D721Med (cell line): ENCODE data around the gene SNW1.

Experiments
- DNase-seq: peaks from one replicate; pipeline ENCODE4 v3.0.0; 2011; ENCODE audit warnings: low spot score; ENCODE audit not compliant: insufficient read length
- FAIRE-seq: peaks from 2 replicates; lab custom pipeline; 2011; peaks lifted over from hg19 to GRCh38; lab: Jason Lieb, UNC
- TF ChIP-seq, protein P1 (sequence below): IDR thresholded peaks from 2 replicates; pipeline ENCODE4 v1.5.1; 2012; ENCODE audit warnings: mild to moderate bottlenecking, control low read depth; ENCODE audit not compliant: insufficient read depth; ENCODE audit errors: missing control alignments

The SNW1 gene

DNA sequence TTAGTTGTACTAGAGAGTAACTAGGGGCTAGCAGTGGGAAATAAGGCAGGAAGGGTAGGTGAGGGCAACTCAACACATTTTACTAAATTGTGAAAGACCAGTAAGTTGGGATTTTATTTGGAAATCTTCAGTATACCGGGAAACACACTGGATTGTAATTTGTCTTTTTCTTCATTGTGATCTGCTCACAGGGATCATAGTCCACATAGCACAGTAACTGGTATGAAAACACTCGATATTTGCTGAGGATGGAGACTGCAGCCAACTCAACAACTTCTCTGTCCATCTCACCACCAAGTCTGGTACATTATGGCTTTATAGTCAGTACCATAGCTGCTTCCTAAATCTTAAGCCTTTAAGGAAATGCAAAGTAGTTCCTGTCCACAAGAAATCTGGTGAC, 50.6 kb downstream of the SNW1 start:
- TF ChIP-seq, protein P1, sequence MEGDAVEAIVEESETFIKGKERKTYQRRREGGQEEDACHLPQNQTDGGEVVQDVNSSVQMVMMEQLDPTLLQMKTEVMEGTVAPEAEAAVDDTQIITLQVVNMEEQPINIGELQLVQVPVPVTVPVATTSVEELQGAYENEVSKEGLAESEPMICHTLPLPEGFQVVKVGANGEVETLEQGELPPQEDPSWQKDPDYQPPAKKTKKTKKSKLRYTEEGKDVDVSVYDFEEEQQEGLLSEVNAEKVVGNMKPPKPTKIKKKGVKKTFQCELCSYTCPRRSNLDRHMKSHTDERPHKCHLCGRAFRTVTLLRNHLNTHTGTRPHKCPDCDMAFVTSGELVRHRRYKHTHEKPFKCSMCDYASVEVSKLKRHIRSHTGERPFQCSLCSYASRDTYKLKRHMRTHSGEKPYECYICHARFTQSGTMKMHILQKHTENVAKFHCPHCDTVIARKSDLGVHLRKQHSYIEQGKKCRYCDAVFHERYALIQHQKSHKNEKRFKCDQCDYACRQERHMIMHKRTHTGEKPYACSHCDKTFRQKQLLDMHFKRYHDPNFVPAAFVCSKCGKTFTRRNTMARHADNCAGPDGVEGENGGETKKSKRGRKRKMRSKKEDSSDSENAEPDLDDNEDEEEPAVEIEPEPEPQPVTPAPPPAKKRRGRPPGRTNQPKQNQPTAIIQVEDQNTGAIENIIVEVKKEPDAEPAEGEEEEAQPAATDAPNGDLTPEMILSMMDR = no peak
- FAIRE-seq (no peak), DNase-seq (no peak)

DNA sequence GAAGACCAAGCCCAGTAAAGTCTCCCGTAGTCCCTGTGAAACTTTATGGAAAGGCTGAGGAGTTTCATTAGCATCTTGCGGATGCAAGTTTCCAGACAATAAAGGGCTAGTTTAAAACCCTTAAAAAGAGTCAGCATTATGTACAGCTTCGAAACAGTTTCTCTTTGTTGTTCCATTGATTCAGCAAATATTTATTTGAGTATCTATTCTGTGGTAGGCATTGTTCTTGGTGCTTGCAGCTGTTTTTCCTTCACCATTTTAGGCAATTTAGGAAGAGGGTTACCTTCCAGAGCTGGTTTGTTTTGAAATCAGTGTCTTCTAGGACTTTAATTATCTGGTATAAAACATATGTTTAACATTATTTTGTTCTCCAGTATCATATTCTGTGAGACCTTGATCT, 51.5 kb downstream of the SNW1 start:
- TF ChIP-seq, protein P1 = no peak
- no peak for FAIRE-seq

DNA sequence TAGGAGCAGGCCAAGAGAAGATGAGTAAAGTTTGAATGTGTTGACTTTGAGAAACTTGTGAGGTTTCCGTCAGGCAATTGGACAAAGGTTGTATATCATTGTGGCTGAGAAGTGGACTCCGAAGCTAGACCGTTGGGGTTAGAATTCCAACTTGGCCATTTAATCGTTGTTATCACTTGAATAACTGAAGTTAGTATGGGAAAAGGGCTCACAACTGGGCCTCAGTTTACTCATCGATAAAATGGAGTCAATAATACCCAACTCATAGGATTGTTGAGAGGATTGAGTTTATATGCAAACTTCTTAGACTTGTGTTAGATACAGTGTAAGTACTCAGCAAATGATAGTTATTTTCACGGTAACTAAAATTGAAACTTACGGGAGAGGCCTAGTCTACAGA, 52.2 kb downstream of the SNW1 start:
- no peak for FAIRE-seq
- DNase-seq = no peak
- TF ChIP-seq, protein P1 = no peak

More for the DNA sequence above, 51.5 kb downstream of the SNW1 start:
- no peak for DNase-seq

DNA sequence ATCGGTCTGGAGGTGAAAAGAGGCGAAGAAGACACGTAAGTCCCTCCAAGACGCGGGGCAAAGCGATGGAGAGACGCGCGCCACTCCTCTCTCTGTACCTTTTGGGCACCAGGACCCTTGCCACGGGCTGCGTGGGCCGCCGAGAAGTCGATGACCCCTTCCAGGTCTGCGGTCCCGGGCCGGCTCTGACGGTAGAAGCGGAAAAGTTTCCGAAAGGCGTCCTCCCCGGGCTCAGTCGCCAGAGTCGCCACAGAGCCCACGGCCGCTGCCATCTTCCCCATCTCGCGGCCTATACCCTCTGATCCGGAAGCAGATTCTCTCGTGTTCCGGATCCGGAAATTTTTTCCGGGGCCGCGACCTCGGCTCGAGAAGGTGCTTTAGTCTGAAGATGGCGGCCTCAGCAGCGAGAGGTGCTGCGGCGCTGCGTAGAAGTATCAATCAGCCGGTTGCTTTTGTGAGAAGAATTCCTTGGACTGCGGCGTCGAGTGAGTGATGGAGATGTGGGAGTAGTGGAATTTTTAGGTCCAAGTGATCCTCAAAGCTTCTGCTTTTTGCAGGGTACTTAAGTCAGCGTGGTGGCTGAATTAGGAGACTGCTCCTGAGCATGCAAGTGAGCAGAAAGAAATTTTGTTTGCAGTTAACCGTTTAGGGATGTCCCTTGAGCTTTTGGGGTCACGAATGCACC, 53.1 kb downstream of the SNW1 start, which contains the start of the genes ALKBH1 and SLIRP:
Gene ALKBH1, minus strand, starts transcription at position 300 of the 685 bp plus-strand sequence. Its CDS starts 19 bp downstream, at position 281.
Gene SLIRP, plus strand, starts transcription at position 380 of the 685 bp plus-strand sequence. Its CDS starts 9 bp downstream, at position 389.
- FAIRE-seq = no peak
- TF ChIP-seq, protein P1 = no peak
- DNase-seq = peak; percentile 73

DNA sequence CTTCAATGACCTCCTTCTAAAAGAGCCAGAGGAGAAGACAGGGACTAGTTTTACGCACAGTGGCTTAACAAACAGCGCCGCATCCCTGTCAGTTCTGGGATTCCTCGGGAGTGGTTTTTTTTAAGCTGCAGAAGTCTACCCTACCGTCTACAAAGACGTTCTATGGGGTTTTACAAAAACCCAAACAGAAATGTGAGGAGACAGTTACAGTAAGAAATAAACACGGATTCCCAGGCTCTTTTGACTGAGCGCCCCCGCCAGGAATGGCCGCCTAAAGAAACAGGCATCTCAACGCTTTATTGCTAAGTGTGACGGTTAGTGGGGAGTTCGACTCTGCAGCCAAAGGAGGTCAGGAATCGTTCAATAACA, 53.6 kb downstream of the SNW1 start:
- no peak for FAIRE-seq

DNA sequence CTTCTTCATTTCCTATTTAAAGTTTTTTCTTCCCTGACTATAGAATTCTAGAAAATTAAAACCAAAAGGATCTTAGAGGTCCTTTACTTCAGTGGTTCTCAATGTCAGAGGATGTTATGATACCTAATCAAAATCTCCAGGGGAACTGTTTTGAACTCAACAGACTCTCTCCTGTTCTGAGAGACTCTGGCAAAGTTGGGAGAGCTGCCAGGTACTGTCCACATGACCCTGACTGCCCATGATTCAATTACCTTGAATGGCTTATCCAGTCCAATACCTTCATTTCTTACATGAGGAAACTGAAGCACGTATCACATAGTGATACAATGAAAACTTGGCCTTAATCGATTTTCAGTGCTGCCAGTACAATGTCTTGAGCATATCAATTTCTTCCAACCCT, 69.7 kb downstream of the SNW1 start:
- no peak for FAIRE-seq
- TF ChIP-seq, protein P1 = no peak
- no peak for DNase-seq

More for the DNA sequence above, 53.6 kb downstream of the SNW1 start:
- TF ChIP-seq, protein P1 = peak; percentile 33
- no peak for DNase-seq

DNA sequence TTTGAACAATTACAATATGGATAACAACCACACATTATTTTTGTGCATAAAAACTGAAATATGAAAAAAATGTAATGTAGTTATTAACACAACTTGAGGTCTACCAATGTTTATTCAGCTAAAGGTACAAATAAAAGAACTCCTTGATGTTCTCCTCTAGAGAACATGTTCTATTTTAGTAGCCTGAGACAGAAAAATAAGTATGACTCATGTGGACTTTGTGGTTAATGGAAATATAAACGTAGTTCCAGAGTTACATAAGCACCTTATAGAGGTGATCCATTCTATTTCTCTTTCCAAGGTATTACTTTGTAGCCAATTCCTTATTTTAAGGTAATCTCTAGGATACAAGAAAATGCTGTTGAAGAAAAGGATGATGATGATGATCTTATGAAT, 78.8 kb downstream of the SNW1 start:
- no peak for DNase-seq
- TF ChIP-seq, protein P1 = no peak
- no peak for FAIRE-seq
